PFSK-1 (cell line): ENCODE data around the gene SEPHS2.

Experiments used
- POLR2AphosphoS5 ChIP-seq: IDR thresholded peaks from 2 replicates; pipeline ENCODE4 v1.6.1; 2012; ENCODE audit warnings: low read depth, mild to moderate bottlenecking, control low read depth, low read length, moderate library complexity
- TF ChIP-seq, protein P1 (sequence below), 2 experiments: IDR thresholded peaks; 2 replicates each; pipeline versions ENCODE4 v1.6.1 to v1.8.0; 2011 to 2012; ENCODE audit warnings: low read depth in 2 of 2, low read length in 2 of 2, control low read depth in 1 of 2, inconsistent platforms in 1 of 2, mild to moderate bottlenecking in 1 of 2, moderate library complexity in 1 of 2; ENCODE audit not compliant: insufficient read depth in 1 of 2

GRCh38 chr16:30457256-30457655 is 11.6 kb upstream of the SEPHS2 start:
- TF ChIP-seq, protein P1, sequence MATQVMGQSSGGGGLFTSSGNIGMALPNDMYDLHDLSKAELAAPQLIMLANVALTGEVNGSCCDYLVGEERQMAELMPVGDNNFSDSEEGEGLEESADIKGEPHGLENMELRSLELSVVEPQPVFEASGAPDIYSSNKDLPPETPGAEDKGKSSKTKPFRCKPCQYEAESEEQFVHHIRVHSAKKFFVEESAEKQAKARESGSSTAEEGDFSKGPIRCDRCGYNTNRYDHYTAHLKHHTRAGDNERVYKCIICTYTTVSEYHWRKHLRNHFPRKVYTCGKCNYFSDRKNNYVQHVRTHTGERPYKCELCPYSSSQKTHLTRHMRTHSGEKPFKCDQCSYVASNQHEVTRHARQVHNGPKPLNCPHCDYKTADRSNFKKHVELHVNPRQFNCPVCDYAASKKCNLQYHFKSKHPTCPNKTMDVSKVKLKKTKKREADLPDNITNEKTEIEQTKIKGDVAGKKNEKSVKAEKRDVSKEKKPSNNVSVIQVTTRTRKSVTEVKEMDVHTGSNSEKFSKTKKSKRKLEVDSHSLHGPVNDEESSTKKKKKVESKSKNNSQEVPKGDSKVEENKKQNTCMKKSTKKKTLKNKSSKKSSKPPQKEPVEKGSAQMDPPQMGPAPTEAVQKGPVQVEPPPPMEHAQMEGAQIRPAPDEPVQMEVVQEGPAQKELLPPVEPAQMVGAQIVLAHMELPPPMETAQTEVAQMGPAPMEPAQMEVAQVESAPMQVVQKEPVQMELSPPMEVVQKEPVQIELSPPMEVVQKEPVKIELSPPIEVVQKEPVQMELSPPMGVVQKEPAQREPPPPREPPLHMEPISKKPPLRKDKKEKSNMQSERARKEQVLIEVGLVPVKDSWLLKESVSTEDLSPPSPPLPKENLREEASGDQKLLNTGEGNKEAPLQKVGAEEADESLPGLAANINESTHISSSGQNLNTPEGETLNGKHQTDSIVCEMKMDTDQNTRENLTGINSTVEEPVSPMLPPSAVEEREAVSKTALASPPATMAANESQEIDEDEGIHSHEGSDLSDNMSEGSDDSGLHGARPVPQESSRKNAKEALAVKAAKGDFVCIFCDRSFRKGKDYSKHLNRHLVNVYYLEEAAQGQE (IDR thresholded peaks at IDR 0.05; ENCODE audit: insufficient read depth in 1 of 2, low read depth in 2 of 2, low read length in 2 of 2) = no peak
- no peak for TF ChIP-seq POLR2AphosphoS5
